ENCODE data around the gene HBEGF. TPM values are rescaled to one million over a fixed set of nuclear protein-coding genes. Genes with fewer than 3 reads are reported as not detected.
A peak's percentile ranks its signal among the peaks of the same experiment; 100 is the strongest.

Gene HBEGF
- total RNA-seq, 1 donor from 2014 or later: 3.6 TPM

GRCh38 chr5:140356853-140357725 is 10.7 kb upstream of the HBEGF start:
- Mint-ChIP-seq H3K27ac (ENCODE audit: unreplicated experiment) (no peak overlapping the region), H3K27me3 (ENCODE audit: unreplicated experiment) (no peaks in the 10 kb centered on the region), H3K4me3 (ENCODE audit: unreplicated experiment) (no peak overlapping the region), H3K36me3 (ENCODE audit: unreplicated experiment) (no peaks in the 10 kb centered on the region), H3K4me1 (ENCODE audit: unreplicated experiment) (peaks cover 8% of the 10 kb centered on the region), H3K9me3 (ENCODE audit: unreplicated experiment) (no peaks in the 10 kb centered on the region)
- no peak for TF ChIP-seq CTCF (IDR thresholded peaks at IDR 0.05)
- DNase-seq (ENCODE audit: extremely low spot score, unreplicated experiment): no peak

- no peak for TF ChIP-seq CTCF (IDR thresholded peaks at IDR 0.05)
- H3K27me3 Mint-ChIP-seq (ENCODE audit: unreplicated experiment): no peaks in the 10 kb centered on the region
- H3K36me3 Mint-ChIP-seq (ENCODE audit: unreplicated experiment): no peaks in the 10 kb centered on the region
- H3K9me3 Mint-ChIP-seq (ENCODE audit: unreplicated experiment): no peaks in the 10 kb centered on the region
- H3K27ac Mint-ChIP-seq (ENCODE audit: unreplicated experiment): no peak overlapping the region
- no peak overlapping the region for H3K4me3 Mint-ChIP-seq (ENCODE audit: unreplicated experiment)
- H3K4me1 Mint-ChIP-seq (ENCODE audit: unreplicated experiment): peaks cover 10% of the 10 kb centered on the region
- no peak for DNase-seq (ENCODE audit: extremely low spot score, unreplicated experiment)
Observed at GRCh38 chr5:140355546-140355945, 9.1 kb upstream of the HBEGF start.

- Mint-ChIP-seq H3K9me3 (ENCODE audit: unreplicated experiment) (no peaks in the 10 kb centered on the region), H3K36me3 (ENCODE audit: unreplicated experiment) (no peaks in the 10 kb centered on the region), H3K4me1 (ENCODE audit: unreplicated experiment) (peaks cover 7% of the 10 kb centered on the region), H3K27ac (ENCODE audit: unreplicated experiment) (no peak overlapping the region), H3K4me3 (ENCODE audit: unreplicated experiment) (no peak overlapping the region), H3K27me3 (ENCODE audit: unreplicated experiment) (no peaks in the 10 kb centered on the region)
- TF ChIP-seq CTCF (IDR thresholded peaks at IDR 0.05): peak; percentile 90
- DNase-seq (ENCODE audit: extremely low spot score, unreplicated experiment): no peak
Observed at GRCh38 chr5:140351609-140352334, 5.4 kb upstream of the HBEGF start.

- Mint-ChIP-seq H3K9me3 (ENCODE audit: unreplicated experiment) (no peaks in the 10 kb centered on the region), H3K4me1 (ENCODE audit: unreplicated experiment) (peaks cover 14% of the 10 kb centered on the region), H3K36me3 (ENCODE audit: unreplicated experiment) (no peaks in the 10 kb centered on the region), H3K4me3 (ENCODE audit: unreplicated experiment) (no peak overlapping the region), H3K27ac (ENCODE audit: unreplicated experiment) (no peak overlapping the region), H3K27me3 (ENCODE audit: unreplicated experiment) (no peaks in the 10 kb centered on the region)
- no peak for DNase-seq (ENCODE audit: extremely low spot score, unreplicated experiment)
- no peak for TF ChIP-seq CTCF (IDR thresholded peaks at IDR 0.05)
Observed at GRCh38 chr5:140349244-140349643, 2.8 kb upstream of the HBEGF start.

GRCh38 chr5:140348104-140348503 is 1.7 kb upstream of the HBEGF start:
- DNase-seq (ENCODE audit: extremely low spot score, unreplicated experiment): no peak
- no peak overlapping the region for H3K4me3 Mint-ChIP-seq (ENCODE audit: unreplicated experiment)

More at GRCh38 chr5:140348104-140348503, 1.7 kb upstream of the HBEGF start:
- no peak for TF ChIP-seq CTCF (IDR thresholded peaks at IDR 0.05)
- Mint-ChIP-seq H3K4me1 (ENCODE audit: unreplicated experiment) (peaks cover 14% of the 10 kb centered on the region), H3K9me3 (ENCODE audit: unreplicated experiment) (no peaks in the 10 kb centered on the region), H3K27me3 (ENCODE audit: unreplicated experiment) (no peaks in the 10 kb centered on the region), H3K27ac (ENCODE audit: unreplicated experiment) (no peak overlapping the region), H3K36me3 (ENCODE audit: unreplicated experiment) (no peaks in the 10 kb centered on the region)
